Superior temporal gyrus (tissue), 1 donor: ENCODE data around the gene MACC1.
A peak's percentile ranks its signal among the peaks of the same experiment; 100 is the strongest.
"Not testable (repeated sequence)": the region's sequence is repeated elsewhere in the genome, so short reads cannot be mapped to it uniquely, and the experiment has no call there.

Experiments used
- DNase-seq: peaks from one replicate; pipeline ENCODE4 v3.0.0-alpha.2; 2016; ENCODE audit errors: extremely low spot score

The MACC1 gene

DNA sequence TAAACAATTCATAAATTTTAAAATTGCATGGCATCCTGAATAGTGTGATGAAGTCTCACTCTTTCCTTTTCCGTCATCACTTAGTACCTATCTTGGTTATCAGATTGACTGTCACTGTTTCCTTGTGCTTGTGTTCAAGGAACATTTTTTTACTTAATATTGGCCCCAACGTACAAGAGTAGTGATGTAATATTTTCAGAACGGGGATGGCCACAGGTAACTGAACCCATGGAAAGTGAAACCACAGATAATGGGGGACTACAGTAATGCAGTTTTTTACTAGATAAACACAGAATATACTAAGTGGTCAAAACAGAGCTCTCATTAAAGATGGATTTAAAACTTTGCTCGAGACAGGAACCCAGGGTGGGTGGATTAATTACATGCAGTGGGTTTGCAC, 85.4 kb downstream of the MACC1 start:
- DNase-seq: no peak

DNA sequence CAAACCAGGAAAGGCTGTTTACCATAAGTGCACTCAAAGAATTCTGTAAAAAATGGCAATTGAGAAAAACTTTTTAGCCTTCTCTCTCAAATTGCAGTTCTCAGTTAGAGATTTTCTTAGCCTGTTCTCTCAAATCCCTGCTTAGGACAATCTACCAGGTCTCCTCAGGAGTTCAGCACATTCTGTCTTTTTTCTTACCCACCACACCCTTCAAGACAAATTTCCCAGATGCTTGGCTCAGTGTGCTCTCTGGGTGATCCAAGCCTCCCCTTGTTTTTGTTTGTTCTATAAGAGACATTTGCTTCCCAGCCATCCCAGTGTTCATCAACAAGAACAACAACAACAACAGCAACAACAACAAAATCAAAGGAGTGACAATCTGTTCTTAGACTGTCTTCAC, 87.3 kb downstream of the MACC1 start:
- DNase-seq: no peak

DNA sequence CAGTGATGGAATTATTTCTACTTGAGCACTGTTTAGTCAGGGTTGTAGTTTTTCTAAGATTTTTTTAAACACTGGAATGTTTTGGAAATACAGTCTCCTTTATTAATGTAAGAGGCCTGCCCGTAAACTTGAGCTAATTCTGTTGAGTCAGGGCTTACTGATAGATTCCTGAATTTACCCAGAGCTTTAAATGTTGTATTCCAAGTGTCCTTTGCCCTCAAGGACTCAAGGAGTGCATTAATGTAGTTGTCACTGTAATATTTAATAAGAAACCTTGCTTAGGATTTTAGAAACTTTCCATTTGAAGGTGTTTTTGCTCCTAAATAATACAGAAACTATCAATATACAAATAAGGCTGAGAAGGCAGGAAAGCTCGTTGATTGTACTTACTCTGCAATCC, 89.2 kb downstream of the MACC1 start:
- no peak for DNase-seq

DNA sequence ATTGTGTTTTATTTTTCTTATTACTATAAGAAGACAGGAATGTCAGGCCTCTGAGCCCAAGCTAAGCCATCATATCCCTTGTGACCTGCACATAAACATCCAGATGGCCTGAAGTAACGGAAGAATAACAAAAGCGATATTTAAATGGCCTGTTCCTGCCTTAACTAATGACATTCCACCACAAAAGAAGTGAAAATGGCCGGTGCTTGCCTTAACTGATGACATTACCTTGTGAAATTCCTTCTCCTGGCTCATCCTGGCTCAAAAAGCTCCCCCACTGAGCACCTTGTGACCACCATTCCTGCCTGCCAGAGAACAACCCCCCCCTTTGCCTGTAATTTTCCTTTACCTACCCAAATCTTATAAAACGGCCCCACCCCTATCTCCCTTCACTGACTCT, 91.1 kb downstream of the MACC1 start:
- not testable (repeated sequence) for DNase-seq

DNA sequence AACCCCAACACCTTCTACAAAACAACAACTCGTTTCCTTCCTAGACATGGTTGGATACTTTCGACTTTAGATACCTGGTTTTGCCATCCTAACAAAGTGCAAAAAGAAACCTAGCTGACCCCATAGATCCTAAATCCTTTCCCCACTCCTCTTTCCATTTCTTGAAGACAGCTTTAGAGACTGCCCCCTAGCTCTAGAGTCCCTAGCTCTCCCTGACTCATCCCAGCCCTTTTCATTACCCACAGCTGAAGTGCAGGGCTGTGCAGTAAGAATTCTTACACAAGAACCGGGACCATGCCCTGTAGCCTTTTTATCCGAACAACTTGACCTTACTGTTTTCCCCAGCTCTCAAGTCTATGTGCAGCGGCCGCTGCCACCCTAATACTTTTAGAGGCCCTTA, 93.1 kb downstream of the MACC1 start:
- DNase-seq: not testable (repeated sequence)

DNA sequence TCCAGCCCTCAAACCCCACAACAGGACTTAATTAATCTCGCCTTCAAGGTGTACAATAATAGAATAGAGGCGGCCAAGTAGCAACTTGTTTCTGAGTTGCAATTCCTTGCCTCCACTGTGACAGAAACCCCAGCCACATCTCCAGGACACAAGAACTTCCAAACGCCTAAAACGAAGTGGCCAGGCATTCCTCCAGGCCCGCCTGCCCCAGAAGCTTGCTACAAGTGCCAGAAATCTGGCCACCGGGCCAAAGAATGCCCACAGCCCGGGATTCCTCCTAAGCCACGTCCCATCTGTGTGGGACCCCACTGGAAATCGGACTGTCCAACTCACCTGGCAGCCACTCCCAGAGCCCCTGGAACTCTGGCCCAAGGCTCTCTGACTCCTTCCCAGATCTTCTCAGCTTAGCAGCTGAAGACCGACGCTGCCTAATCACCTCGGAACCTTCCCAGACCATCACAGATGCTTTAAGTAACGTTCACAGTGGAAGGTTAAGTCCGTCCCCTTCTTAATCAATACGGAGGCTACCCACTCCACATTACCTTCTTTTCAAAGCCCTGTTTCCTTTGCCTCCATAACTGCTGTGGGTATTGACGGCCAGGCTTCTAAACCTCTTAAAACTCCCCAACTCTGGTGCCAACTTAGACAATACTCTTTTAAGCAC, 94.4 kb downstream of the MACC1 start:
- not testable (repeated sequence) for DNase-seq

DNA sequence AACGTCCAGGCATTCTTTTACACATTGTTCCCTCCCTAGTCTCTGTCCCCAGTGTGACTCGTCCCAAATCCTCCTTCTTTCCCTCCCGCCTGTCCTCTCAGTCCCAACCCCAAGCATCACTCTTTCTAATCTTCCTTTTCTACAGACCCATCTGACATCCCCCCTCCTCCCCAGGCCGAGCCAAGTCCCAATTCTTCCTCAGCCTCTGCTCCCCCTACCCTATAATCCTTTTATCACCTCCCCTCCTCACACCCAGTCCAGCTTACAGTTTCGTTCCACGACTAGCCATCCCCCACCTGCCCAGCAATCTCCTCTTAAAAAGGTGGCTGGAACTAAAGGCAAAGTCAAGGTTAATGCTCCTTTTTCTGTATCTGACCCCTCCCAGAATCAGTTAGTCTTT, 95.1 kb downstream of the MACC1 start:
- no peak for DNase-seq

DNA sequence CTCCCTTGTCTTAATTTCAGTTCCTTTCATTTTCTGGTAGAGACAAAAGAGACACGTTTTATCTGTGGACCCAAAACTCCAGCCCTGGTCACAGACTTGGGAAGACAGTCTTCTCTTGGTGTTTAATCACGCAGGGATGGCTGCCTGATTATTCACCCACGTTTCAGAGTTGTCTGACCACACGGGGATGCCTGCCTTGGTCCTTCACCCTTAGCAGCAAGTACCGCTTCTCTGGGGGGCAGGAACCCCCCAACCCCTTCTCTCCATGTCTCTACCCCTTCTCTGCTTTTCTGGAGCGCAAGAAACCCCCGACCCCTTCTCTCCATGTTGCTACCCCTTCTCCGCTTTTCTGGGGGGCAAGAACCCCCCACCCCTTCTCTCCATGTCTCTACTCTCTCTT, 95.8 kb downstream of the MACC1 start:
- no peak for DNase-seq

DNA sequence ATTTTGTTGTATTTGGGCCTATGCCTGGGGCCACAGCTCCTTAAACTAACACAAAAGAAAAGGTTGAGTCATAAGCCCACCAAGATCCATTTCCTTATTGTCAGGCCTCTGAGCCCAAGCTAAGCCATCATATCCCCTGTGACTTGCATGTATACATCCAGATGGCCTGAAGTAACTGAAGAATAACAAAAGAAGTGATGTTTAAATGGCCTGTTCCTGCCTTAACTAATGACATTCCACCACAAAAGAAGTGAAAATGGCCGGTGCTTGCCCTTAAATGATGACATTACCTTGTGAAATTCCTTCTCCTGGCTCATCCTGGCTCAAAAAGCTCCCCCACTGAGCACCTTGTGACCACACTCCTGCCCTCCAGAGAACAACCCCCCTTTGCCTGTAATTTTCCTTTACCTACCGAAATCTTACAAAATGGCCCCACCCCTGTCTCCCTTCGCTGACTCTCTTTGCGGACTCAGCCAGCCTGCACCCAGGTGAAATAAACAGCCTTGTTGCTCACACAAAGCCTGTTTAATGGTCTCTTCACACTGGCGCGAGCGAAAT, 96.5 kb downstream of the MACC1 start:
- DNase-seq: not testable (repeated sequence)

DNA sequence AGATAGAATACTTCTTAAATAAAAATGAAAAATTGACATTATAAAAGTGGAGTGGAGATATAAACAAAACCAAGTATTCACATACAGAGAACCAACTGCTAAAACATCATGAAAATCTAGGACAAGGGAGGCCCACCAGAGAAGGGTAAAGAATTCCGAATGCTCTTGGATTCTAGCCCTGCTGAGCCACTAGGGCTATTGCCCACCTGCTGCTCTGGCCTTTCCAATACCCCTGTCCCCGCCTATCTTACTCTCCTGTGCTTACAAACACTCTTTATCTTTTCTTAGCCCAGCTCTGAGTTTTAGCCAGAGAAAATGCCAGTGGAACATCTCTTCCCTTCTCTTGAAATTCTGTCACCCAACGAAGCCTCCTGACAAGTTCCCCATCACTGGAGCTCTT, 100.3 kb downstream of the MACC1 start:
- DNase-seq: no peak

DNA sequence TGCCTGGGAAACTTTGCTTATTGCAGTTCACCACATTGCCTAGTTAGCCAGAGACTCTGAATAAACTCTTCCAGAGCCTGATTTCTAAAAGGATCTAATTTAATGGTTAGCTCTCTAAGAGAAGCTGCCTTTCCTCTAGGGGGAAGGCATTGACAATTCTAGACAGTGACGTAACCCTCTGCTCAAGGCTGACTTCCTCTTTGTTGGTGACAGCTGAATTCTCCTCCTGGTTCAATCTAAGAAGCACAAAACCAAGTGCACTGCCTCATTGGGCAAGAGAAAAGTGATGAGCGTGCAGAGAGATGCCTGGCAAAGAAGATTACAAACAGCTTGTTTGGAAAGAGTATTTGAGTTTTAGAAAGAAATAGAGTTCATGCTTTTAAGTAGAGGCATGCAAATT, 102.7 kb downstream of the MACC1 start:
- peak; percentile 31 for DNase-seq

DNA sequence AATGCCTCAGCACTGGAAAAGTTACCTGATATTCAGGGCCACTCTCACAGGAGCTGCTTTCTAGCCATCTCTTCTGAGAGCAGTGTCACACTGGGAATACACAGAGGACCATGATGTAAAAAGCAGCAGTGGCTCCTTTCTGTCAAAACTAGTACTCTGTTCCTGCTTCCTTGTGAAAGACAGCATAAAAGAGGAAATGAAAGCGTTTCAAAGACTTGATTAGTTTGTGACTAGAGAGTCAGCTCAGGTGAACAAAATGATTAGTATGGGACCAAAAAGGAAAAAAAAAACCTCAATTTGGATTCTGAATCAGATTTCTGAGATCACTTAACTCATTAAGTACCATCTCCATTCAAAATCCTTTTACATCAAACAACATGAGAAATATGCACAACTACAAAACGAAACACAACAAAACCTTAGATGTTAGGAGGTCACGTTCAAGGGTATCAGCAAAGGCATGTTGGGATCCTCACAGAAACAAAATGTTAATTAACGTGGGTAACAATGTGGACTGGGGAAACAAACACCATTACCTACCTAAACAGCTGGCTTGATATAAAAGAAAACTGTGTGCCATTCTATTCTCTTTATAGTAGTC, 103.7 kb downstream of the MACC1 start:
- DNase-seq: no peak

DNA sequence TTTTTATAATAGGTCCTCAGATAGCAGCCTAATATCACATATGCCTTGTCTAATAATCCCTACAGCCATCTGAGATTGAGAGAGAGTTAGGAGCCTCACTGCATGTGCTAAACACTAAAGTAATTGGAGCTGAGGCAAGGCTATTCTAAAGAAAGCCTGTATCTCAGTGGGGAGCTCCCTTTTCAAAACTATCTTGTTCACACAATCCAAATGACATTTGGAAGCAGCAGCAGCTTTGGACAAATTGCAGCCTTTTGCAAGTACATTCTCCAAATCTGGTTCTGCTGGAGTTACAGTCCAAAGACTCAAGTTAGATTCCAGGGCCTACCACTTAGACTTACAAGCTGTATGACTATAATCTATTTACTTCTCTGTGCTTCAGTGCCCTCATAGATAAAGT, 104.5 kb downstream of the MACC1 start:
- DNase-seq: peak; percentile 26

DNA sequence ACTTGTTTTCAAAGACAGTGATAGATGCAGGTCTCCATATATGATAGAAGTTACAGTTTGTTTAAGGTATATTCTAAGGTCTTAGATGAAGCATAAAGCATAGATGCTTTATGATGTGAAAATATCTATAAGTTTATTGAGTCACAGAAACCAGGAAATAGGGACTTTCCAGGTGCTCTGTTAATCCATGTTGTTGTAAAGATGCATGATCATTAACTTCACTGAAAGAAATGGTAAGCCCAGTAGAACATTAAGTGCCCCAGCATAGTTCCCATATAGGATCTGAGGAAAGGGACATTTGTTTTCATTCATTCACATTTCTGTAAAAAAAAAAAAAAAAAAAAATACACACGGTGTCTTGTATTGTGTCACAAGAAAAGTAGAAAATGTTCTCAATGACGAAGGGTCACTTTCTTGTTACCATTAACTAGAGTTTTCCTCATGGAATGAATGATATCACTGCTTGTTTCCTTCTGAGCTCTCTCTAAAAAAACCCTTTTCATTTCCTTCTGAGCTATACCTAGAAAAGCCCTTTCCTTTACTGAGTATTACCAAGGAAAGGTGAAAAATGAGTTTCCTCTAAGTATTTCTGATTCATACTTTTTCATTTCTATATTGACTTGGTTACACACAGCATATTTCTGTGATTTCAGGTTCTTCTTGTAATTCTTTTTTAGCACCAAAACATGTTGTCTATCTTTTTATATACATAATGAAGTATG, 105.2 kb downstream of the MACC1 start:
- no peak for DNase-seq

DNA sequence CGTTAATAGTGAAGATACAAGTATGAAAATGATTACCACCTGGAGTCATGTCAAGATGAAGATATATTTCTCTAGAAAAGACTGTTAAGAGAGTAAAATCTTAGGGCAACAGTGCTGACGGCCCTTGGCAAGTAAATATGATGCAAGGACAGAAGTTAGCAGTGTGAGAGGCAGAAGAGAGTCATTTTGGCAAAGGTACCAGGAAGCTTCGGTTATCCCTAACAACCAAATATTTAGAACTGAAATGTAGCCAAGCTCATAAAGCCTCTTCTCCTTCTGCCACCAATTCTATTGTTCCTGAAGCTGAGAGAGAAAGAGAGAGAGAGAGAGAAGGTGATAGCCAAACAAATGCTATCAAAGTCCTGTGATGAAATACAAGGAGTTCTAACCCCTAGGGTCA, 109.6 kb downstream of the MACC1 start:
- no peak for DNase-seq

DNA sequence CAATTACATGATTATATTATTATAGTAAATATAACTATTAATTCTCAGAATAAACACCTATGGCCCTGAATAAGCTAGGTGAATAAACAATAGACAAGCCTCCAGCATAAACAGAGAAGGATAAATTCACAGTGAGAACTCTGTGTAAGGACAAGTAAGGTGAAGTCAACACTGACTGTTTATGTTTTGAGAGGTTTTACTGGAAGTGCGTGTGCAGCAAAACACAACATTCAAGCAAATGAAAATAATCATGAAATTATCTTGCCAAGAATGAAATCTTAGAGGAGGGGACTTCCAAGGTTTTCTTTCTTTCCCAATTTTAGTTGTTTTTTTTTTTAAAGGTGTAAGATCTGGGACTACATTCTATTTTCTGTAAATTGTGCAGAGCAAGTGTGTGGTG, 112.5 kb downstream of the MACC1 start:
- no peak for DNase-seq

DNA sequence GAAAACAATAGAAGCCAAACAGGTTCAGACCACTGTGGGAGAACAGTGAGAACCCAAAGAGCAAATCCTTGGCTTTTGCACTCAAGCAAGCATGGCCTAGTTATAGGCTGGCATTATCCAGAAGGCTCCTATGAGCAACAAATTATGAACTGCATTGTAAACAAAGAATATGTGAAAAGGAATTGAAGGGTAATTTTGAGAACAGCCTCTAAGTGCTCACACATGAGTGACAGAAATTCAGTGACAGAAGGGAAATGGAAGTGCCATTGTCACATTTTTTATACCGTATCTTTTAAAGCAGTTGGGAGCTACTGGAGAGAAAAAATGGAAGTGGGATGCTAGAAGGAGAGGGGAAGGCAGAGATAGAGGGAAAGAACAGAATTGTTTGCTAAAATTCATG, 114.2 kb downstream of the MACC1 start:
- no peak for DNase-seq

DNA sequence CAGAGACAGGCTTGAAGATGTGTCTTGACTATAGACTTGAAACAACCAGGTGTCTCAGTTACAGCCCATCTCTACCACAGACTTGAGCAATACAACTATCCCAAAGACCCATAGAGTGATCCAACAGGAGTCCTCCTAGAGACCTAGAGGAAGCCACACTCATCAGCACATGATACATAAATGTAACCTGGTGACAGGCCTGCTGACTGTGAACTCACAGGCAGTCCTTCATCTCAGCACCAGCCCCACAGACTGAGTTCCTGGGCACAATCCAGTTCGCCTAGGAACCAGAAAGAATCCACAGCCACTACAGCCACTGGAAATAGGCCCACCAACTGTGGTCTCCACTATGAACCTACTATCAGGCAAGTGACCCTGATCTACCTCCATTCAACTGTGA, 121.3 kb downstream of the MACC1 start:
- DNase-seq: no peak

DNA sequence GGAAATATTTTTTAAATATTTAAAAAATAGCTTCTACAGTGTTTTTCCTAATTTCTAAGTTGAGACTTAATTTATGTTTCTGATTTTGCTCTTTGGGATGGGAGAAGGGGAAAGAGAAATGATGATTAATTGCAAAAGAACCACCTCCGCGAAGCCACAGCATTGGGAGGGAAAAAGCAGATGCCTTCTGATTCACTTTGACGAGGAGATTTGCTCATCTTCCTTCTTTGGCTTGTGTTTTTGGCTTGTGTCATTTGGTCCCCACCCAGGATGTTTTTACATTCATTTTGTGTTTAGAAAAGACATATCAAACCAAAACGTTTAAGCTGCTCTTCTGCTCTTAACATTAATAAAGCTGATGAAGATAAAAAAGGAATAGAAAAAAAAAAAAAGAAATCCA, 121.7 kb downstream of the MACC1 start:
- DNase-seq: no peak

DNA sequence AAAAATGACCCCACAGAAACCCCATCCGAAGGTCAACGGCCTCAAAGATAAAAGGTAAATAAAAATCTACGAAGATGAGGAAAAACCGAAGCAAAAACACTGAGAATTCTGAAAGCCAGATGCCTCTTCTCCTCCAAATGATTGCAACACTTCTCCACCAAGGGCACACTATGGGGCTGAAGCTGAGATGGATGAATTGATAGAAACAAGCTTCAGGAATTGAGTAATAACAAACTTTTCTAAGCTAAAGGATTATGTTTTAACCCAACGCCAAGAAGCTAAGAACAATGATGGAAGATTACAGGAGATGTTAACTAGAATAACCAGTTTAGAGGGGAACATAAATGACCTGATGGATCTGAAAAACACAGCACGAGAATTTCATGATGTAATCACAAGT, 127.8 kb downstream of the MACC1 start:
- no peak for DNase-seq

DNA sequence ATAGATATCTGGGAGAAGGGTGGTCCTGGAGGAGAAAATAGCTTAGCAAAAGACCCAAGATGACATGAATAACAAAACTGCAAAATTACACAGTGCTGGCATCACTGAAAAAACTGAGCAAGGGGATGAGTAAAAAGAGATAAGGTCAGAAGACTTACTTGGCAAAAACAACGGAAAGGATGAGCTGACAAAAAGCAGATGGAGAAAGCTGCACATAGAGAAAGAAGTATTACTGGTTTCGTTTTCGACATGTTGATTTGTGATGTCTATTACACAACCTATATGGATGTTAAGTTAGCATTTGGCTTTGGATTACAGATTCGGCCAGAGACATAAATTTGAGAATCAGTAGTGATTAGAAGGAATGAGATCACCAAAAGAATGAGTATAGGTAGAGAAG, 132.1 kb downstream of the MACC1 start:
- no peak for DNase-seq
